ENCODE measurements around the gene TRPM2.

The TRPM2 gene

GRCh38 chr21:44344541-44345183 lies 8.8 kb upstream of the TRPM2 start:
- DNase-seq (ENCODE audit: low read depth) = no peak
- no peak for TF ChIP-seq CTCF (IDR thresholded peaks at IDR 0.05; ENCODE audit: insufficient read depth, low read depth, low read length, missing control alignments)
- no peak overlapping the region for H3K4me3 ChIP-seq (ENCODE audit: low read depth, low read length)

DNA sequence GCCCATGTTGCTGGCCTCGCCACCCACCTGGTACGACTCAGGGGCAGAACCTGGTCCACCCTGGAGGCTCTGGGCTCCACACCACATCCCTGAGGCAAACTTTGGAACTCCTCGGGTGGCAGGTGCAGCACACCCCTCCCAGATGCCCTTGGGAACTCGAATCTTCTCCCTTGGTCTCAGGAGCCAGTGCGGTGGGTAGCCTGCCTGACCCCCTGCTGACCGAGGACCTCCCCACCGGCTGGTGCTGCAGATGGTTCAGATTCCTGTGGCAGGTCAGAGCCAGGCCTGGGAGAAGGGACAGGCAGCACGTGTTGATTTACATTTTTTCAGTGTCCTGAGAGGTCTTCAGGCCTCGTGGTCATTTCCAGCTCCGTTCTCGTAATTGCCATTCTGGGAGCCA lies 7.9 kb upstream of the TRPM2 start:
- no peak overlapping the region for H3K4me3 ChIP-seq (ENCODE audit: low read depth, low read length)
- no peak for TF ChIP-seq CTCF (IDR thresholded peaks at IDR 0.05; ENCODE audit: insufficient read depth, low read depth, low read length, missing control alignments)
- DNase-seq (ENCODE audit: low read depth) = no peak

GRCh38 chr21:44347911-44348451 lies 5.4 kb upstream of the TRPM2 start:
- H3K4me3 ChIP-seq (ENCODE audit: low read depth, low read length) = no peak overlapping the region
- no peak for DNase-seq (ENCODE audit: low read depth)
- TF ChIP-seq CTCF (IDR thresholded peaks at IDR 0.05; ENCODE audit: insufficient read depth, low read depth, low read length, missing control alignments) = no peak

DNA sequence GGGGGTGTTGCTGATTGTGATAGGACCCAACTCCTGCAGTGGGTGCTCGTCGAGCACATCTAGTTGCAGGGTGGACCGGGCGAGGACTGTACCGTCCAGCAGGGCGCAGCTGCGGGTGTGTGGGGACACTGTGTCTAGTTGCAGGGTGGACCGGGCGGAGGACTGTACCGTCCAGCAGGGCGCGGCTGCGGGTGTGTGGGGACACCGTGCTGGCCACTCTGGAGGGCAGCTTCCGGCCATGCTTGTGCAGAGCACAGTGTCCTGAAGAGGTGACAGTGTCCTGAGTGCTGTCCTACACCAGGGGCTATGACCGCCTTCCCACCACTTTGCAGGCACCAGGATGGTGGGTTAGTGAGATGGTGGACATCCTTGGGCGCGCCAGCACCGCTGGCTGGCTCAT lies 4.6 kb upstream of the TRPM2 start:
- no peak for DNase-seq (ENCODE audit: low read depth)
- no peak overlapping the region for H3K4me3 ChIP-seq (ENCODE audit: low read depth, low read length)
- no peak for TF ChIP-seq CTCF (IDR thresholded peaks at IDR 0.05; ENCODE audit: insufficient read depth, low read depth, low read length, missing control alignments)

DNA sequence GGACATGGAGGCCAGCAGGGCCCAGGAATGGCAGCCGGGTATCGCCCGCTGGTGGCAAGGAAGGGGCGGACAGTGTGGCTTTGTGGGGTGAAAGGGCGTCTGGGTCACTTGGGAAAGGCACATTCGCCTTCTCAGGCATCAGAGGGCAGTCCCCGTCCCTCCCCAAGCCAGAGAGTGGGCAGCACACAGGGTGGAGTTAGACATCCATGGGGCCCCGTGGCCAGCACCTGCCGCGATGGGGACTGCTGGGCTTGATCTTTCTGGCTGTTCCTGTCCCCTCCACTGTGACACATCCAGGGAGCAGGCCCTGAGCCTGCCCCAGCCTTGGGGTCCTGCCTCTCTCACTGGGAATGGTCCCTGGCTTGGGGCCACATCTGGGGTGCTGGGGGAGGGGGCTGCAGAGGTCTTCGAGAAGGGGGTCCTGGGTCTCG lies 4.0 kb upstream of the TRPM2 start:
- TF ChIP-seq CTCF (IDR thresholded peaks at IDR 0.05; ENCODE audit: insufficient read depth, low read depth, low read length, missing control alignments) = no peak
- no peak overlapping the region for H3K4me3 ChIP-seq (ENCODE audit: low read depth, low read length)
- DNase-seq (ENCODE audit: low read depth) = no peak

DNA sequence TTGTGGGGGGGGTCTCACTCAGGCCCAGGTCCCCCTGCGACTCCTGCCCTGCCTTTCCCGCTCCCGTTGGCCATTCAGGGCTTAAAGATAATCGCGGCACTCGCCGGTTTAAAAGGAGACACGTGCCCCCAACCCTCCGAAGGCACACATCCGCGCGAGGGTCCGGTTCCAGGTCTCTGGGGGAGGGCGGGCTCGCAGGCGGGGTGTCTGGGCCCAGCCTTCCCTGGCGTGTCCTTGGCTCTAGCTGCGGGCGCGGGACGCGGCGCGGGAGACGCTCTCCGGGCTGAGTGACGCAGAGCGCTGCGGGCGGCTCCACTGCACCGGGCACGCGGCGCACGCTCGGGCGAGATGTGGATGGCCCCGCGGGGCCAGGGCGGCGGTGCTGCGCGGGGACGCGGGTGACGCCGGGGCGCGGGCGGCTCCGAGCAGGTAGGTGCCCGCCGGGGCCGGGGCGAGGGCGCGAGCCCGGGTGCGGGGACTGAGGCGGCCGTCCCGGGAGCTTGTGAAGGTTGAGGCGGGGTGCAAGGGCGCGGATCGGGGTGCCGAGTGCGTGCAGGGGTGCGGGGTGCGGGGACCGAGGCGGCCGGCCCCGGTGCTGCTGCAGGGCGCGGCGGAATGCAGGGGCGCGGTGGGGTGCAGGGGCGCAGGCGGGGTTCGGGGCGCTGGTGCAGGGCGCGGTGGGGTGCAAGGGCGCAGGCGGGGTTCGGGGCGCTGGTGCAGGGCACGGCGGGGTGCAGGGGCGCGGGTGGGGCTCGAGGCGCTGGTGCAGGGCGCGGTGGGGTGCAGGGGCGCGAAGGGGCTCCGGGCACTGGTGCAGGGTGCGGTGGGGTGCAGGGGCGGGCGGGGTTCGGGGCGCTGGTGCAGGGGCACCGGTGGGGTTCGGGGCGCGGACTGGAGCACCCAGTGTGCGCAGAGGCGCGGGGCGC lies 3.3 kb upstream of the TRPM2 start:
- DNase-seq (ENCODE audit: low read depth) = no peak
- no peak for TF ChIP-seq CTCF (IDR thresholded peaks at IDR 0.05; ENCODE audit: insufficient read depth, low read depth, low read length, missing control alignments)
- no peak overlapping the region for H3K4me3 ChIP-seq (ENCODE audit: low read depth, low read length)

Data from GM12865 (cell line).